ENCODE data around the gene NCAM1.

DNA sequence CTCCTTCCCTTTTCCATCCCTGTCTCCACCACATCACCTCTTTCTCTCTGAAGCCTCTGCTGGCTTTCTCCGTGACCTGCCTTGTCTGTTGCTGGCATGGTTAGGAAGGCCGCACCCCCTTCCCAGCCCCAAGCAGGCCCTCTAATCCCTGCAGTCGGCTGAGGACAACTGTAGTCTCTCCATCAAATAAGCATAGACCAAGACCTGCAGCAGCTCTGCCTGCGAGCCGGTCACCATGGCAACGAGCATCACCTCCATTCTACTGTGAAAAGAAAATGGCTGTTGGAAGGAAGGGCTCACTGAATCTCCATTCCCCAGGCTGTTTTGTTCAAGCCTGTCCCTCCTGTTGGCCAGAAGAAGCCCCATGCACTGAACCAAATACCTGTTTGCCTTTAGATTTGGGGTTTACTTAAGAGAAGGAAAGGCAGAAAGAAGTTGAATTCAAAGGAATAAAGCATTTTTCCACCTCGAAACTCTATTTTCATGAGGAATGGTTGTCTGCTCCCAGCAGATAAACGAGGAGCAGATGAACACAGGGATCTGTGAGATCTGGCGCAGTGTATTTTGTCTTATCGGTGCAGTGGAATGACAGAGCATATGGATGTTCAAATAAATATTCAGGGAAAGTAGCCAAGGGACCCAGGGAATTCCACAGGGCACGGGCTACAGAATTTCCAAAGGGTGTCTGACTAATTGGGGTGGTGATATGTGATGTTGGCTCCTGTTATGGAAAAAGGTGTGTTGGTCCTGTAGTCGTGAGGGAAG lies 240.0 kb downstream of the NCAM1 start:
- TF ChIP-seq CTCF (IDR thresholded peaks at IDR 0.05), result no peak
- TF ChIP-seq POLR2A (IDR thresholded peaks at IDR 0.05), result no peak
